NOMO-1 treated with dmso at 0.1 percent for 144 hours (cell line): Measurements from ENCODE around the gene ZNF184.
"Not testable (repeated sequence)": the region's sequence is repeated elsewhere in the genome, so short reads cannot be mapped to it uniquely, and the experiment has no call there.

Experiments
- DNase-seq: peaks from one replicate; lab custom pipeline; 2025; ENCODE audit not compliant: unreplicated experiment; lab: John Stamatoyannopoulos, UW

ZNF184 gene

GRCh38 chr6:27426045-27426620, 46.8 kb downstream of the ZNF184 start:
- DNase-seq: no peak

GRCh38 chr6:27424851-27425250, 48.1 kb downstream of the ZNF184 start:
- not testable (repeated sequence) for DNase-seq

GRCh38 chr6:27422651-27423332, 50.1 kb downstream of the ZNF184 start:
- no peak for DNase-seq

GRCh38 chr6:27419363-27419762, 53.5 kb downstream of the ZNF184 start:
- no peak for DNase-seq

GRCh38 chr6:27415898-27416297, 57.0 kb downstream of the ZNF184 start:
- DNase-seq: no peak

- no peak for DNase-seq
Observed at GRCh38 chr6:27414996-27415395, 57.9 kb downstream of the ZNF184 start.

GRCh38 chr6:27414300-27414699, 58.6 kb downstream of the ZNF184 start:
- DNase-seq: no peak

- DNase-seq: no peak
Observed at GRCh38 chr6:27407153-27407814, 65.6 kb downstream of the ZNF184 start.

GRCh38 chr6:27406085-27406484, 66.8 kb downstream of the ZNF184 start:
- no peak for DNase-seq

- no peak for DNase-seq
Observed at GRCh38 chr6:27400877-27401642, 71.8 kb downstream of the ZNF184 start.
